RWPE1 (cell line): ENCODE results near the gene KIF6.

Experiments
- CTCF ChIA-PET: fragments of 350-600 bp; sonication (Branson Sonifier 250); formaldehyde crosslinking; extraction: SDS; loops from one replicate; lab custom pipeline; 2021; lab: Yijun Ruan, JAX
- POLR2A ChIA-PET: fragments of 400-600 bp; formaldehyde crosslinking; extraction: SDS; loops from one replicate; lab custom pipeline; 2020; ENCODE audit warnings: antibody characterized with exemption; ENCODE audit not compliant: low non-redundant PET; lab: Yijun Ruan, JAX
- DNase-seq: peaks from one replicate; pipeline ENCODE4 v3.0.0; 2012; ENCODE audit warnings: low spot score
- H3K27ac ChIP-seq: fragments of 450-650 bp; 2 replicates; pipeline ENCODE4 v1.5.1; 2017
- CTCF ChIP-seq: fragments of 450-650 bp; conservative IDR thresholded peaks from 2 replicates; pipeline ENCODE4 v1.5.1; 2017; ENCODE audit warnings: low read depth, mild to moderate bottlenecking

The KIF6 gene

GRCh38 chr6:39565956-39566355 lies 159.3 kb downstream of the KIF6 start:
- no peak for TF ChIP-seq CTCF

GRCh38 chr6:39563566-39564311 lies 161.5 kb downstream of the KIF6 start:
- ChIA-PET CTCF (no interaction called here), POLR2A (no interaction called here)
- no peak for TF ChIP-seq CTCF
- no peak for DNase-seq
- no peak overlapping the region for H3K27ac ChIP-seq

More at GRCh38 chr6:39565956-39566355, 159.3 kb downstream of the KIF6 start:
- ChIA-PET CTCF (interaction anchor here (1.2 kb wide), 1 partner anchor 21 kb away, joined by 3 read pairs; no protein-coding TSS in a partner anchor), POLR2A (no interaction called here)
- DNase-seq, result no peak
- no peak overlapping the region for H3K27ac ChIP-seq

- DNase-seq, result no peak
- POLR2A ChIA-PET, result no interaction called here
- no peak for TF ChIP-seq CTCF
- CTCF ChIA-PET, result no interaction called here
- no peak overlapping the region for H3K27ac ChIP-seq
These were observed 163.5 kb downstream of the KIF6 start for GRCh38 chr6:39561536-39562266.

GRCh38 chr6:39560915-39561314 lies 164.3 kb downstream of the KIF6 start:
- DNase-seq, result no peak
- POLR2A ChIA-PET, result no interaction called here
- no peak for TF ChIP-seq CTCF
- CTCF ChIA-PET, result no interaction called here
- no peak overlapping the region for H3K27ac ChIP-seq

GRCh38 chr6:39558591-39559190 lies 166.5 kb downstream of the KIF6 start:
- no peak for TF ChIP-seq CTCF
- ChIA-PET CTCF (interaction anchor here (0.7 kb wide), 1 partner anchor 33 kb away, joined by 3 read pairs; no protein-coding TSS in a partner anchor), POLR2A (no interaction called here)
- H3K27ac ChIP-seq, result no peak overlapping the region
- DNase-seq, result no peak

GRCh38 chr6:39558079-39558478 lies 167.1 kb downstream of the KIF6 start:
- TF ChIP-seq CTCF, result no peak
- ChIA-PET CTCF (no interaction called here), POLR2A (no interaction called here)
- DNase-seq, result no peak
- no peak overlapping the region for H3K27ac ChIP-seq
